ENCODE measurements around the gene SLC38A3.

Gene SLC38A3

GRCh38 chr3:50168388-50168787, 36.7 kb upstream of the SLC38A3 start:
- no peak for DNase-seq (ENCODE audit: low read depth)

DNA sequence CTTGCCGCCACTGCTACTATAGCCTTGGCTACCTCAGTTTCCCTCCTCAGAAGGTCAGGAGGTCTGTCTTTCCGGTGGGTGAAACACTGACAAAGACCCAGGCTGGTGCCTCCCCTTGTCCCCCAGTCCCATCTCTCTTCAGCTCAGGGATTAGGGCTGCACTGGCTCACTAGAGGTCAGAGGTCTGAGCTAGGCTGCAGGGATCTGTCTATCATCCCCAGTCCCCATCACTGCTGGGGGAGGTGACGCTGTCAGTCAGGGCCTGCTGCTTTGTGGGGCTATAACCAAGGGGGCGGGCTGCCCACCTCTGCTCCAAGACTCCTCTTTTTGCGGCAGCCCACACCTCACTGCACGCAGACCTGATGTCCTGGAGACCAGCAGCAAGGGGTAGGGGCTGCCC, 36.3 kb upstream of the SLC38A3 start:
- no peak overlapping the region for H3K4me3 ChIP-seq (ENCODE audit: low read depth, low read length)
- no peak for DNase-seq (ENCODE audit: low read depth)

More at GRCh38 chr3:50168388-50168787, 36.7 kb upstream of the SLC38A3 start:
- no peak overlapping the region for H3K4me3 ChIP-seq (ENCODE audit: low read depth, low read length)

DNA sequence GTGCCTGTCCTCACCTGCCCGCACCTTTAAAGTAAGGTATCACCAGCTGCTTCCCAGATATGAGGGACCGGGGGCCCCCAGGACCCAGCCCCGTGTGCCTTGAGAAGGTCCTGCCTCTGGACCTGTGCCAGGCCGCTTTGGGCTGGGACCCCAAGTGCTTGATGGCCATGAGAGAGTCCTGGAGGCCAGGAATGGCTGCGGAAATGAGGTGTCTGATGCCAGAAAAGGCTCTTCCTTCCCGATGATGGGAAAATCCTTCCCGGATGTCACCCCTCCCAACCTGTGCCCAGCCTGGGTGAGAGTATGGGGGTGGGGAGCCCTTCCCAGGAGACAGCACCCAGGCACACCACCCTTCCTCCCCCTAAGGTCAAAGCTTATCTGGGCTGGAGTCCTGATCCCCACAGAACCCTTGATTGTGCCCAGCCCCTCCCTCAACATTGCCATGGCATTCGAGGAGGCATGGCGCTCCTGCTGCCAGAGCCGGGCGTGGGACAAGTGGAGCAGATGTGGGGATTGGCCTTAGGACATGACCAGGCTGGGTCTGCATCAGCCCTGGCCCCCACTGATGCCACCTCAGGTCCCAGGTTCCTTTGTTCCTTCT, 35.7 kb upstream of the SLC38A3 start:
- H3K4me3 ChIP-seq (ENCODE audit: low read depth, low read length) = no peak overlapping the region
- DNase-seq (ENCODE audit: low read depth) = no peak

DNA sequence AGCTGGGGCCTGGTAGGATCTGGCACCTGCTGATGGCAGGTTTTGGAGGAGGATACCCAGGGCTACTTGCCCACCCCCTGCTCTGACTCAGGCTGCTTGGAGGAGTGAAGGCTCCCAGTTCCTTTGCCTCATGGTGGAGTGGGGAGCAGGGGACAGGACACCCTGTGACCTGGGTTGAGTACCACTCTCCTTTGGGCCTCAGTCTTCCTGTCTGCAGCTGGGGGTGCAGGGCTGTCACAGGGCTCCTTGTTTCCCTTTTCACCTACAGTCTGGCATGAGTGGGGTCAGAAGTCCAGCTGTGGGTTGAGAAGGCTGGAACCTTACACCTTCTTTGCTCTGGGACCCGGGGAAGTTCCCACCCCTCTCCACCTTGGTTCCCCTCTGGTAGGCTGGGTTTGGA, 35.2 kb upstream of the SLC38A3 start:
- DNase-seq (ENCODE audit: low read depth) = no peak
- no peak overlapping the region for H3K4me3 ChIP-seq (ENCODE audit: low read depth, low read length)

- peak; percentile 31 for DNase-seq (ENCODE audit: low read depth)
- no peak overlapping the region for H3K4me3 ChIP-seq (ENCODE audit: low read depth, low read length)
Measured at GRCh38 chr3:50170689-50171088, 34.4 kb upstream of the SLC38A3 start.

GRCh38 chr3:50171540-50172301, 33.4 kb upstream of the SLC38A3 start:
- H3K4me3 ChIP-seq (ENCODE audit: low read depth, low read length) = no peak overlapping the region
- DNase-seq (ENCODE audit: low read depth) = no peak

DNA sequence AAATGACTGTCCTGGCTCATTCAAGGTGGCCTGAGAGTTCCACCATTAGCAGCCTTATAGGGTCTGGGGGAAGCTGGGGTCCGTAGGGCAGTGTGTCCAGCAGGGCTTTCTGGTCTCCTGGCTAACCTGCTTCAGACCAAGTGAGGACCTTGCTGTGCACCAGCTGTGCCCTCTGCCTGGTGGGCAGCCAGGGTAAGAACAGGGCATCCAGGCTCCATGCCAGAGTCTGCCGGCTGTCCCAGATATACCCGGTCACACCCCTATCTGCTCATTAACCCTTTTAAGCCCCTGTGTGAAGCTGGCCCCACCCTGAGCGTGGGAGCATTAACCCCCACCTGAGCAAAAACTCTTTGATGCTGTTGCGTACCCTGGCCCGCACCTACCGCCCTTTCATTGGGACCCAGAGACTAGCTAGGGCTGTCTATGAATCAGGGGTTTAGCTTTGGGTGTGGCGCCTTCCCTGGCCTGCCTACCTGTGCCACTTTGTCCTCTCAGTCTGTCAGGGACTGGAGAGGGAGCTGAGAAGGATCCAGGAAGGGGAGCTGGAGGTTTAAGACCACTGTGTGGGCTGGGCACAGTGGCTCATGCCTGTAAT, 32.3 kb upstream of the SLC38A3 start:
- no peak for DNase-seq (ENCODE audit: low read depth)
- H3K4me3 ChIP-seq (ENCODE audit: low read depth, low read length) = no peak overlapping the region

GRCh38 chr3:50173685-50174516, 31.2 kb upstream of the SLC38A3 start:
- DNase-seq (ENCODE audit: low read depth) = no peak
- no peak overlapping the region for H3K4me3 ChIP-seq (ENCODE audit: low read depth, low read length)

GRCh38 chr3:50174517-50174895, 30.6 kb upstream of the SLC38A3 start:
- DNase-seq (ENCODE audit: low read depth) = no peak
- no peak overlapping the region for H3K4me3 ChIP-seq (ENCODE audit: low read depth, low read length)

DNA sequence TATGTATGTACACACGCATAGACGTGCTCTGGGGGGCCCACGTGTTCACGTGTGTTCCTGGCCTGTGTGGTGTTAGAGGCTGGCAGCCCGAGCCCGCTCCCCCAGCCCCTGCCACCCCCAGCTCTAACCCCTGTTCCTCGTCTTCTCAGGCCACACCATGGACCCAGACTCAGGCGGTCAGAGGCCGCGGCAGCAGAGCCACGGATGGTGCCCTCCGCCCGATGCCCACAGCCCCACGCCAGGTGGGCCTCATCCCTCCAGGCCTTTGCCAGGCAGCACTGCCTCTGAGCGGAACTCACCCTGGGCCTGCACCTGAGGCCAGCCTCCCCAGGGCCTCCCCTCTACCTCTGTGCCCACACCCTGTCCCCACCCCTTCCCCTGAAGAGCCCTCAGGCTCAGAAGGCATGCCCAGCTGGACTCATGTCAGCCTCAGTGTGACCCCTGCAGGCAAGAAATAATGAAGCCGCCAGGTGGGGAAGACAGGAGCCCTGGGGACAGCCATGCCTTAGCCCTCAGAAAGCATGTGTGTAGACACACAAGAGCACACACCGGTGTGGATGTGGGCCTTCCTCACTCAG, 30.0 kb upstream of the SLC38A3 start:
- H3K4me3 ChIP-seq (ENCODE audit: low read depth, low read length) = no peak overlapping the region
- DNase-seq (ENCODE audit: low read depth) = no peak

DNA sequence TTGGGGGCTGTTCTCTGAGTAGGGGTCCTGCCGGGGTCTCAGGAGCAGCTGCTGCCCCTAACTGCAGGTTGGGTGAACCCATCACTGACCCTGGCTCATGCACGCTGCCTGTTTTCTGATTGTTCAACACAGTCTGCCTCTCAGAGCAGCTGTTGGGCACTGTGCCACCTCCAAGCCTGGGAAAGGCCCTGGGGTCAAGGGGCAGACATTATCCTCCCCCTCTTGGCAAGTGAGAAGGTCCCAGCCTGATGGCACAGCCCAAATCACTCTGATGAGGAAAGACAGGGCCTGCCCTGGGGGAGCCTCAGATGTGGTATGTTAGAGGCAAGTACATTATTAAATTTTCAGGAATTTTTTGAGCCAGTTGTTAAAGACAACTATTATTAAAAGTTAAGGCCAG, 27.7 kb upstream of the SLC38A3 start:
- H3K4me3 ChIP-seq (ENCODE audit: low read depth, low read length) = no peak overlapping the region
- DNase-seq (ENCODE audit: low read depth) = no peak

- no peak for DNase-seq (ENCODE audit: low read depth)
- H3K4me3 ChIP-seq (ENCODE audit: low read depth, low read length) = no peak overlapping the region
Measured at GRCh38 chr3:50179710-50180109, 25.4 kb upstream of the SLC38A3 start.

DNA sequence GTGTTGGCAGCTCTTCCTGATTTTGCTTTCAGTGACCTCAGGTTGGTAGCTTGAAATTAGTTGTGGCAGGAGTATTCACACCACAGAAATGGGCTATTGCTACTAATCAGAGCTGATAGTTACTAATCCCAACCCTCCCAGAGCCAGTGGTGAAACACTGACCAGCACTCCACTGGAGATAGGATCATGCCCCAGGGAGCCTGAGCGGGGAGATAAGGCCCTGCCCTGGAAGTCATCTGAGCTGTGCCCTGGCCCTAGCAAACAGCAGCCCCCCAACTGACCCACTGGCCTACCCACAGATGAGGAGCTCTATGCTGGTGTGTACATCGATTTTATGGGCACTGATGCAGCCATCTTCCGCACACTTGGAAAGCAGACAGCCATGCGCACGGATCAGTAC, 23.1 kb upstream of the SLC38A3 start:
- no peak for DNase-seq (ENCODE audit: low read depth)
- no peak overlapping the region for H3K4me3 ChIP-seq (ENCODE audit: low read depth, low read length)

DNA sequence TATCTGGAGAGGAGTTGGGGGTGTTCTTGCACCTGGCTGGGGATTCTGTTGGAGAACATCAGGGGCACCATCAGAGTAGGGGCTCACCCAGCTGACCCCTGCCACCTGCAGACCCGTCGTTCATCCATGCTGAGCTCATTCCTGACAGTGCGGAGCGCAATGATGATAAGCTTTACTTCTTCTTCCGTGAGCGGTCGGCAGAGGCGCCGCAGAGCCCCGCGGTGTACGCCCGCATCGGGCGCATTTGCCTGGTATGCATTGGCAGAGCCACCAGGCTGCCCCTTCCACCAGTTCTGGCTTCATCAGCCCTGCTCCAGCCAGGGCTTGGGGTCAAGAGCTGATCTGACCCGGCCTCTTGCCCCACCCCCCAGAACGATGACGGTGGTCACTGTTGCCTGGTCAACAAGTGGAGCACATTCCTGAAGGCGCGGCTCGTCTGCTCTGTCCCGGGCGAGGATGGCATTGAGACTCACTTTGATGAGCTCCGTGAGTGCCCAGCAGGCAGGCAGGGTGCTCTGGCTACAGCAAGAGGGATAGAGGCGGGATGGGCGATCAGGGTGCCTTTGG, 22.5 kb upstream of the SLC38A3 start:
- H3K4me3 ChIP-seq (ENCODE audit: low read depth, low read length) = no peak overlapping the region
- no peak for DNase-seq (ENCODE audit: low read depth)

GRCh38 chr3:50183755-50184154, 21.3 kb upstream of the SLC38A3 start:
- H3K4me3 ChIP-seq (ENCODE audit: low read depth, low read length) = no peak overlapping the region
- DNase-seq (ENCODE audit: low read depth) = no peak

DNA sequence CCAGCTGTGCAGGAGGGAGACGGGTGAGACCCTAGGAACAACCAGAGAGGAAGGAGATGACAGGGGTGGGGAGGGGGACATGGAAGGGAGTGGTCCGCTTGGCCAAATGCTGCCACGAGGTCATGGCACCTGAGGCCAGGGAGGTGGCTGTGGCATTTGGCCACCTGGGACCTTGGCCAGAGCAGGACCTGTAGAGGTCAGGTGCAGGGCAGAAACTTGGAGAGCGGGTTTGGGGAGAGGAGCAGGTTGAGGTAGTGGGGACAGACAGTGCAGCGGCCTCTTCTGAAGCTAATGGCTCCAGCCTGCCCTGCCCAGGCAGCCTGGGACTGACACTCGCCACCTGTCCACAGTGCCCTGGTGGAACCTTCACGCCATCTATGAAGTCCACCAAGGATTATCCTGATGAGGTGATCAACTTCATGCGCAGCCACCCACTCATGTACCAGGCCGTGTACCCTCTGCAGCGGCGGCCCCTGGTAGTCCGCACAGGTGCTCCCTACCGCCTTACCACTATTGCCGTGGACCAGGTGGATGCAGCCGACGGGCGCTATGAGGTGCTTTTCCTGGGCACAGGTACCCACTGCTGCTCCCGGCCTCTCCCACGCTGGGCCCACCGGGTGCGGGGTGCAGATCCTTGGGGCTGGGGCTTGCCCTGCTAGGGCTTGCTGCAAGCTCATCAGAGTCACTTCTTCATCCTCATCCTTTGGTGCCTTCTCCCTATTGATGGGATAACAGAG, 20.7 kb upstream of the SLC38A3 start:
- no peak overlapping the region for H3K4me3 ChIP-seq (ENCODE audit: low read depth, low read length)
- no peak for DNase-seq (ENCODE audit: low read depth)

DNA sequence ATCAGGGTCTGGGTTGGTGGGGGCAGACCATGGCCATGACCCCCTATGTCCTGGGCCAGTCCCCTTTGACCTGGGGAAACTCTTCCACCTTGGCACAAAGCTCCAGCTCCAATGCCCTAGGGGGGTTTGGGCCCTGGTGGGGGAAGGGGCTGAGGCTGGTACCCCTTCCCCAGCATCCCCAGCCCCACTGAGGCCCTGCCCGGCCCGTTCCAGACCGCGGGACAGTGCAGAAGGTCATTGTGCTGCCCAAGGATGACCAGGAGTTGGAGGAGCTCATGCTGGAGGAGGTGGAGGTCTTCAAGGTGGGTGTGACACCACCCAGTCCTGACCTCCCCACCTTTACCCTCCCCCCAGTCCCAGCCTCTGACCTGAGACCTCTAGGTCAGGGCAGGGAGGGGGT, 19.8 kb upstream of the SLC38A3 start:
- no peak for DNase-seq (ENCODE audit: low read depth)
- no peak overlapping the region for H3K4me3 ChIP-seq (ENCODE audit: low read depth, low read length)

DNA sequence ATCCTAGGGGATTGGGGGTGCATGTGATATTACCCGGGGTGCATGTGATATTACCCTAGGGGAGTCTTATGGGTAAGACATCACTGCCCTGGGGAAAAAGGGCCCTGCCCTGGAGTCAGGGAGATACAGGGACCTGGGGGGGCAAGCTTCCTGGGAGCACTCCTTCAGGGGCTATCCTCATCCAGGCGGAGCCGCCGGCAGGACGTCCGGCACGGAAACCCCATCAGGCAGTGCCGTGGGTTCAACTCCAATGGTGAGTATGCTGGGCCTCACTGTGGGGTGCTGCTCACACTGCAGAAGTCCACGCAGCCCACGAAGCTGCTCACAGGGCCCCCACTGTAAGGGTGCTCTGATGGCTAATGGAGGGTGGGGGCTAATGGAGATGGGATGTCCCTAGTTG, 19.0 kb upstream of the SLC38A3 start:
- no peak for DNase-seq (ENCODE audit: low read depth)
- H3K4me3 ChIP-seq (ENCODE audit: low read depth, low read length) = no peak overlapping the region

GRCh38 chr3:50187750-50188149, 17.3 kb upstream of the SLC38A3 start:
- DNase-seq (ENCODE audit: low read depth) = no peak
- no peak overlapping the region for H3K4me3 ChIP-seq (ENCODE audit: low read depth, low read length)

All from skeletal muscle cell (primary cell).